SW 1271 (cell line): ENCODE data around the gene COX7A2.
A peak's percentile ranks its signal among the peaks of the same experiment; 100 is the strongest.

Source experiments
- DNase-seq, 2 experiments: peaks; one replicate each; lab custom pipeline; 2025; lab: John Stamatoyannopoulos, UW

COX7A2 gene, protein sequence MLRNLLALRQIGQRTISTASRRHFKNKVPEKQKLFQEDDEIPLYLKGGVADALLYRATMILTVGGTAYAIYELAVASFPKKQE

DNA sequence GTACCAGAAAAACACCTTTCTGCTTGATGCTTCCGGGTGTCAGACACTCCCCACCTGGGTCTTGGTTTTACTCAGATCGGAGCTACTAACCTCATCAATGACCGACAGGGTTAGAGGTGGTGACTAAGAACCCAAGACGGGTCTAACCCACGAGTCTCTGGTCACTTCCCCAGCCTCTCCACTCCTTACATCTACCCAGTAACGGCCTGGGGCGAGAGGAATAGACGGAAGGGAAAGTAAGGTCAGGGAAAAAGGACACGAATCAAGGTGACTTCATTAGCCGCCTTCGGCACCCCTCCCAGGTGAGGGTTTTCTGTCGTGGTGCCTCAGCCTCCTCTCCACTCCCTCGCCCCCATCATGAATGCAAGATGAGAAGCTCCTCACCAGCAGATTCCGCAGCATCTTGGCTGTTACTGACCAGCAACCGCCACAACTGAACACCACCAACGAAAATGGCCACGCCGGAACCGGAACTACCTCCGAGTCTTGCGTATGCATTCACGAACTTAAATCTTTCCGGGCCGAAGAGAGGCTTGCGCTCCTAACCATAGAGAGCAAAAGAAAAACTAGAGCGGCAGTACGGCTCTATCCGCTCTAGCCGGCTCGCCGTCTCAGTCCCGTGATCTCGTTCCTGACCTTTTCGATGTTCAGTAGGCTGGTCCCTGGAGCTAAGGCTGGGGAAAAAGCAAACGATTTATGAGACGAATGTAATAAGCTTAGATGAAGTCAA is at the start of gene COX7A2:
COX7A2 (minus strand) TSS at position 469 of the 730 bp plus-strand sequence; CDS start at position 402, 67 bp downstream.
- peak; percentile 91 to 99 for DNase-seq

GRCh38 chr6:75292555-75292954 is 49.0 kb upstream of the COX7A2 start:
- no peak for DNase-seq

GRCh38 chr6:75291744-75292143 is 48.1 kb upstream of the COX7A2 start:
- DNase-seq = no peak

DNA sequence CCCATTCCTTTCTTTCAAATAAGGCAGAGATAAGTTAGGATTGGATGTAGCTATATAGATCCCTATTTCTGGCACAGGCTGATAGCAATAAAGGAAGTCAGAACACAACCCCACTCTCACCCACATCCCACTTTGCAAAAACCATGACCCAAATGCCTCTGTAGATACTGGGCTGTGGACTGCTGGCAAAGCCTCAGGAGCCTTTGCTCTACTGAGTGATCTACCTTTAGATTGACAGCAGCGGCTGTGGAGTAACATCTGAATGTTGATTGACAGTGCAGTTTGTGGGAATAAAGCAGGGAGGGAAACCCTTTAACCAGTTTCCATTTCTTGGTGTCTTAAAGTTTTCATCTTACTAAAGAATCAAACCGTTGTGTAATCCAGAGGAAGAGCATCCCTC is 47.7 kb upstream of the COX7A2 start:
- DNase-seq = no peak

DNA sequence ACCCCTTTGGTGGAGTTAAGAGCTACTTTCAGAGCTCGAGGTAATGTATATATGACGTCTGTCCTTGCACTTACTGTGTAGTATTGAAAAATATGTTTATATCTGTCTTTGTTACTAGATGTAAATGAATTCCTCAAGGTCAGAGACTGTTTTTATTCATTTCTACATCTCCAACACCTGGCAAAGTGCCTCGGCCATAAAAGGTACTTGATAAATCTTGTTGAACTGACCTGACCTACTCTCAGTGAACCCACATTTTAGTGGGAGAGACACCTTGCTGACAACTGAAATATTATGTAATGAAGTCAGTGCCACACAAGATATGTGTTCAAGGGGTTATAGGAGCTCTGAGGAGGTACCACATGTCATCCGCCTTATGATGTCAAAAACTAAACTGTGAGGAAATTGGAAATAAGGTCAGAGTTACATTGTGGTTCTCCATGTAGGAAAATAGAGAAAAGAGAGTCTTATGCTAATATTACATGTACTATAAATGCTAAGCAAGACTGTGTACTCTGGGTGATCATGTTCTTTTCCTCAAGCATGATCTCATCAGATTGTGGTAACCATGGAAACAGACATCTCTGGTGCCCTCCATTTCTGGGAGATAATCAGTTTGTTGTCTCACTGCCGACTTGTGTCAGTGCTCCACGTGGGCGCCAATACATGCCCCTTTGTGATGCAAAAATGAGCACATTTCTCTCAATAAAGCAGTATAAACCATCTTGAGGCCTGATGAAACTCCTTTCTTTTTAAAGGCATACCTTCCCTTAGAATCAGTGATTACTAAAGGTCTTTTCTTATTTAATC is 46.7 kb upstream of the COX7A2 start:
- no peak for DNase-seq

GRCh38 chr6:75288023-75288422 is 44.4 kb upstream of the COX7A2 start:
- DNase-seq = no peak

DNA sequence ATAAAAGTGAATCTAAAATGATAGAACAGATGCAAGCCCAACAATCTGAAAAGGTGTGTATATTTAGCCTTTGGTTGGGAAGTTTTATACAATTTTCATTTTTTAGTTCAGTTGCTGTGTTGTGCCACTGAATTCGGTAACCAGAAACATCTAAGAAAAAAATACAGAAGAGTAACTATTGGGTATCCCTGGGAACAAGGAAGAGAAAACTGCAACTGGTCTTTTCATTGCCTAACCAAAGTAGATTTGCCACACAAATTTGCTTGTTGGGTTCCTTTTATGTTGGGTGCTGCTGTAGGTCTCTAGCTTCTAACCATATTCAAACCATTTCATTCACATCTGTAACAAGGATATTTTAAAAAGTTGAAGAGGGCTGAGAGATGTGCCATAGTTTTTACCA is 43.8 kb upstream of the COX7A2 start:
- DNase-seq = no peak

DNA sequence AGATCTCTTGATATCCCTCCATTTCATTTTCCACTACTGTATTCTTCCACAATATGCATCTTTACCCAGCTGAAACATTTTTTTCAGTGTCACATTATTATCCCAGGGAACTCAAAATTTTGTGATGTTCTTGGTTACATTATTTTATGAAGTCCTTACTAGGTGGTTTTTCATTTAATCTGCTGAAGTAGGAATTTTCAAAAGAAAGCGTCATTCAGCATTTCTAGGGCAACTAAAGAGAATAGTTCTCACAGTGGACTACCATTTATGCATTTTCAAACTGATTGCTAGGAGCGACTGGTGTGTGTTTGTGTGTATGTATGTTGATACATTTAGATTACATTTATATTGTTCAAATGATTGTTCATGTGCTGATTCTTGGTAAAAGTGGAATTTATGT is 43.4 kb upstream of the COX7A2 start:
- no peak for DNase-seq

DNA sequence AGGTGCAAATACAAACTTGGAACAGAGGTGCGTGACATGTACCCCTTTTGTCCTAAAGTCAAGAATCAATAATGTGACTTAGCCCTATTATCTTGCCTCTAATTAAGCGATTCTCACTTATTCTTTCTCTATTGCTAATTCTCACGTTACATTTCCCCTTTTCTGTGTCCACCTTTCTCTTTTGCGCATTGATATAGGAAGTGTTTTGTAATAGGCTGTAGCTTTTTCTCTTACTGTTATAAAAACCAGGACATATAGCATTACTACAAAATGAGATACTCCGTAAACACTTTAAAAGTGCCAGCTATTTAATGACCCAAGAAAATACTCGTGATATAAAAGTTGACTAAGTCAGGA is 41.7 kb upstream of the COX7A2 start:
- DNase-seq = peak in 1 of 2 experiments; percentile 61

- peak; percentile 97 to 99 for DNase-seq
Observed at GRCh38 chr6:75284632-75285282, 41.2 kb upstream of the COX7A2 start, which contains the start of gene TMEM30A. Gene TMEM30A (minus strand): TSS chr6:75284792. CDS start chr6:75284638, 154 bp downstream.

DNA sequence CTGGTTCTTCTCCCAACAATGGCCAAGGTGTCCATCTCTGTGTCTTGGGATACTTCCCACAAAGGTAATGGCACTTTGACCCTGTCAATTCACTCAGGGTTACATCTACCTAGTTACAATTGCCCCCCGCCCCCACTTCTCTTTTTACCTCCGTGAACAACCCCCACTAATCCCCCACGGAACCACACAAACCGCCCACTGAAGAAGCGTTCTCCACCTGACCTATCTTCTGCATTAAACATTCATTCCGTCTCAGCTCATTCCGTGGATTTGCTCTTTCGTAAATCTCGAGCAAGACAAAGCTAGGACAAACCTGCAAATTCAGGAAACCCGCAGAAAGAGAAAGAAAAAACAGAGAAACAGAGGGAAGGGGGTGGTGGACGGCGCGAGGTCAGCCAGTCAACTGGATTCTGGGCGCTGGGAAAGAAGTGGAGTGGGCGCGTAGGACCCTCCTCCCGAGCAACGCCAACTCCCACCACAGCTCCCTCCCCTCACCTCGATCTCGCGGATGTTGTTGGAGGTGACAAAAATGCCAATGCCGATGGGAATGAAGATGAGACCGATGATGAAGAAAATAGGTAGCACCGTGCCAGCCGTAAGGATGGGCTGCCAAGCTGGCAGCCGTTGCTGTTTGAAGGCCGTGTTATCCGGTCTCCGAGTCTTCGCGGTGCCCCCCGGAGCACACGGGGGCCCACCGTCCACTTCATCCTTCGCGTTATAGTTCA is 40.5 kb upstream of the COX7A2 start:
- DNase-seq = peak in 1 of 2 experiments; percentile 51

- DNase-seq = no peak
Observed at GRCh38 chr6:75282706-75283105, 39.1 kb upstream of the COX7A2 start.

- DNase-seq = no peak
Observed at GRCh38 chr6:75281653-75282052, 38.1 kb upstream of the COX7A2 start.

DNA sequence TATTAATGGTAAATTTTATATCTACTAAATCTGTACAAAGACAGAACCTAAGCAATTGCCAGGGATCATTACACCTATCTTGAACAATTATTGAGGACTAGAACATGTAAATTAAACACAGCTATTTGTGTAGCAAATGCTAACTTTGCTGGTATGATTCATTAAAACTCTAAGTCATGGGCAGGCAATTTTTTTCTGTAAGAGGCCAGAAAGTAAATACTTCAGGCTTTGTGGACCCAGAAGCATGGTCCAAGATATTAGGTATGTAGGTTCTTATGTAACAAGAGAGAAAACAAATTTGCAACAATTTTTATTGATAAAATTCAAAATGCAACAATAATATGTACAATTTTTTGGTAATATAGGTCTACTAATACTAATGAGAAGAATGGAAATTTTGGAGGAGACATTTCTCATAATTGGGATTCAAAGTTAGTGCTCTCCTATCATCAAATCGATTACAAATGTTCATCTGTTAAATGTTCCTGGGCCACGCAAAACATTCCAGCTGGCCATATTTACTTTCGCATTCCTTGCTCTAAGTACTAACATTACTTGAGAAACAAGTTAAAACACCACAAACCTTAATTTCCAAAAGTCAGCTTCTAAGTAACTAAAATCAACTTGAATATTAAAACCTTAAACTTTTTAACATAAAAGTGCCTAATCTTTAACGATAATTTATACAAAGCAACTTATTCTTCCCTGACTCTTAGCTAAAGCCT is 36.7 kb upstream of the COX7A2 start:
- no peak for DNase-seq

GRCh38 chr6:75279418-75279817 is 35.8 kb upstream of the COX7A2 start:
- no peak for DNase-seq

DNA sequence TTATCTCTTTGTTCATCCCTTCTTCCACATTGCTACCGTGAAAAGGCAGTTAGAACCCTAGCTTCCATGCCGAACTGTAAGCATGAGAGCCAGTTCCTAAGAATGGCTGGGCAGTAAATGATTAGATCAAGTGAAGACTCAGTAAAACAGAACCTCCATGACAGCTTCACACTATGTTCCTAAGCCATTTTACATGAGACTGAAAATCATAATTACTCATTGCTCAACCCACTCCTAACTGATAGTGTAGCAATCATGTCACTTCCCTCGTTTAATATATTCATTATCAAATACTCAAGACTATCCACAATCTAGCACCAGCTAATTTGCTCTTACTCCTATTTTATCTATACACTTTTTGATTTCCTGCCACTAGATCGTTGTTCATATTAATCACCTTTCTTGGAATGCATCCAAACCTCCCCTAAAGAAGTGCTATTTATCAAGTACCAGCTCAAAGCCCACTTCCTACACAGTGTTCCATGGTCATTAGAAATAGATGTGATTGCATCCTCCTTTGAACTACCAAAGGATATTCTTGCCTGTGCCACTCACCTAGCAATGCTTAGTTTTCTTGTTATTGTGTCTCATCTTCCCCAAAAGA is 35.0 kb upstream of the COX7A2 start:
- no peak for DNase-seq

DNA sequence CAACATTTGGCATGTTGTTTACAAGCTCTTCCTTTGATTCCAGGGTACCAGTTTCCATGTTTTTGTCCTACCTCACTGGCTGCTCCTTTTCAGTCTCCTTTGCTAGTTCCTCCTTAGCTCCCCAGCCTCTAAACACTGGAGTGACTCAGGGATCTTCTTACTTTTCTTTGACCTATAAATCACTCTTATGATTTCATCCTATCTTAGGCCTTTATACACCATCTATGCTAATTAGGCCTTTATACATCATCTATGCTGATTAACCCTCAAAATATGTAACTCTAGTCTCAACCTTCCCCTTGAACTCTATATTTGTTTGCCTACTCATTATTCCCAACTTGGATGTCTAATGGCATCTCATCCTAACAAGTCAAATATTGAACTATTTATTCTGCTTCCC is 31.5 kb upstream of the COX7A2 start:
- DNase-seq = peak in 1 of 2 experiments; percentile 15

- DNase-seq = no peak
Observed at GRCh38 chr6:75273009-75273408, 29.4 kb upstream of the COX7A2 start.

DNA sequence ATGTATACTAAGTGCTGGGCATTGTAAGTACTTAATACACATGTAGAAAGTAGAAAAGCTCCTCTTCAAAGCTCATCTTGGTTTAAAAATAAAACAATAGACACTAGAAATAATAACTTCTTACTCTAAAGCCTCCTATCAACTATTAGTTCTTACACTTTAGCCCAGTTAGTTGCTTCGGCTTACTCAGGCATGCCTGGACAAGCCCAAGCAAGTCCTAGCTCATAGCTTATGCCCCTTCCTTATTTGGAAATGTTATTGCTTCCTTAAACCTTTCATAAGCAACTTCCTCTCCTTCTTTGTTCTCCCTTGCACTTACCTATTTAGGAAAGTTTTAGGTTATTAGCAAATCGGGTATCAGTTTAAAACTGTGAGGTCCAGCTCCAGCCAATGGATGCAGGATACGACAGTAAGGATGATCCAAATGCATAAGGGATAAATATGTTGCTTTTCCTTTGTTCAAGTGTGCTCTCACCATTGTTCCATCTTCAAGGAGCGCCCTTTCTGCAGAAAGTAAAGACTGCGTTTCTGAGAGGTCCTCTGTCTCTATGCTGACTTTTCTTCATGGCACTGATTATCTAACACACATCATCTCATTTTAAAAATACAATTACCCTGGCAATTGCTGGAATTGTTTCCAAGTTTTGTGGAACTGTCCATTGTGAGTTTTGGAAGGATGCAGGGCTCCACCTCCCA is 28.7 kb upstream of the COX7A2 start:
- DNase-seq = no peak

DNA sequence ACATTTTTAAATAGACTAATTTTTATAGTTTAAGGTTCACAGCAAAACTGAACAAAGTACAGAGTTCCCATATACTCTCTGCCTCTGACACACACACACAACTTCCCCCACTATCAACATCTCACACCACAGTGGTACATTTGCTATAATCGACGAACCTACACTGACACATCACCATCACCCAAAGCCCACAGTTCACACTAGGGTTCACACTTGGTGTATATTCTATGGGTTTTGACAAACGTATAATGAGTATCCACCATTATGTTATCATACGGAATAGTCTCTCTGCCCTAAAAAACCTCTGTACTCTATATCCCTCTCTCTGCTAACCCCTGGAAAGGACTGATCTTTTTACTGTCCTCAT is 25.4 kb upstream of the COX7A2 start:
- DNase-seq = no peak
